Lower lobe of right lung (tissue), 2 donors: Measurements from ENCODE around the gene ASPN. TPM values are rescaled to one million over a fixed set of nuclear protein-coding genes. Genes with fewer than 3 reads are reported as not detected.

Source experiments
- ATAC-seq, 2 donors: fragments of 200-7000 bp; cut with Tn5 transposase; one replicate each; pipeline ENCODE4 v1.9.1; 2020 to 2022; ENCODE audit warnings: mild to moderate bottlenecking in 2 of 2, moderate library complexity in 2 of 2
- DNase-seq: peaks from one replicate; pipeline ENCODE4 v3.0.0-alpha.2; 2020
- H3K27ac ChIP-seq: fragments of 200-600 bp; one replicate; pipeline ENCODE4 v1.8.0; 2022
- H3K27me3 ChIP-seq: fragments of 200-600 bp; one replicate; pipeline ENCODE4 v1.8.0; 2022; ENCODE audit warnings: low read depth
- H3K36me3 ChIP-seq: fragments of 200-600 bp; one replicate; pipeline ENCODE4 v1.8.0; 2022; ENCODE audit warnings: mild to moderate bottlenecking
- H3K4me1 ChIP-seq: fragments of 200-600 bp; one replicate; pipeline ENCODE4 v1.8.0; 2022
- H3K4me3 ChIP-seq: fragments of 200-600 bp; one replicate; pipeline ENCODE4 v1.8.0; 2022; ENCODE audit warnings: mild to moderate bottlenecking
- H3K9me3 ChIP-seq: fragments of 200-600 bp; one replicate; pipeline ENCODE4 v1.8.0; 2022
- intact Hi-C: fragments of 100-400 bp; cut with DNase I; formaldehyde crosslinking; loops from one replicate; pipeline ENCODE4 v1.11.0; 2022
- total RNA-seq: library from RNA; stranded (reverse); fragmentation: NEBNext Ultra II Directional; extraction: Animal tissue kit (Norgen Biotek cat#: 25700); gene quantifications from one replicate; pipeline ENCODE4 v1.2.1, GENCODE V29; 2021
- TF ChIP-seq, protein P1 (sequence below): fragments of 200-600 bp; IDR thresholded peaks from one replicate; pipeline ENCODE4 v1.8.0; 2022; ENCODE audit warnings: antibody characterized with exemption, mild to moderate bottlenecking
- donor health status: DM: no; HTN: yes; CAD: no; lungs with severe emphysema.

ASPN gene
- total RNA-seq, 1 donor from 2014 or later: 2.3 TPM

GRCh38 chr9:92518199-92518598, 35.9 kb upstream of the ASPN start:
- no peak overlapping the region for H3K4me3 ChIP-seq
- no peak overlapping the region for H3K27ac ChIP-seq
- H3K9me3 ChIP-seq: no peaks in the 10 kb centered on the region
- TF ChIP-seq, protein P1, sequence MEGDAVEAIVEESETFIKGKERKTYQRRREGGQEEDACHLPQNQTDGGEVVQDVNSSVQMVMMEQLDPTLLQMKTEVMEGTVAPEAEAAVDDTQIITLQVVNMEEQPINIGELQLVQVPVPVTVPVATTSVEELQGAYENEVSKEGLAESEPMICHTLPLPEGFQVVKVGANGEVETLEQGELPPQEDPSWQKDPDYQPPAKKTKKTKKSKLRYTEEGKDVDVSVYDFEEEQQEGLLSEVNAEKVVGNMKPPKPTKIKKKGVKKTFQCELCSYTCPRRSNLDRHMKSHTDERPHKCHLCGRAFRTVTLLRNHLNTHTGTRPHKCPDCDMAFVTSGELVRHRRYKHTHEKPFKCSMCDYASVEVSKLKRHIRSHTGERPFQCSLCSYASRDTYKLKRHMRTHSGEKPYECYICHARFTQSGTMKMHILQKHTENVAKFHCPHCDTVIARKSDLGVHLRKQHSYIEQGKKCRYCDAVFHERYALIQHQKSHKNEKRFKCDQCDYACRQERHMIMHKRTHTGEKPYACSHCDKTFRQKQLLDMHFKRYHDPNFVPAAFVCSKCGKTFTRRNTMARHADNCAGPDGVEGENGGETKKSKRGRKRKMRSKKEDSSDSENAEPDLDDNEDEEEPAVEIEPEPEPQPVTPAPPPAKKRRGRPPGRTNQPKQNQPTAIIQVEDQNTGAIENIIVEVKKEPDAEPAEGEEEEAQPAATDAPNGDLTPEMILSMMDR: no peak
- H3K36me3 ChIP-seq: no peaks in the 10 kb centered on the region
- DNase-seq (no peak), ATAC-seq (no peak)
- no peaks in the 10 kb centered on the region for H3K27me3 ChIP-seq
- intact Hi-C loops: no loop called here
- no peaks in the 10 kb centered on the region for H3K4me1 ChIP-seq

- Histone ChIP-seq H3K36me3 (no peaks in the 10 kb centered on the region), H3K4me3 (no peak overlapping the region), H3K27me3 (no peaks in the 10 kb centered on the region), H3K27ac (no peak overlapping the region), H3K9me3 (no peaks in the 10 kb centered on the region), H3K4me1 (no peaks in the 10 kb centered on the region)
- TF ChIP-seq, protein P1: no peak
- no peak for DNase-seq
- intact Hi-C loops: no loop called here
- no peak for ATAC-seq
These were observed 34.7 kb upstream of the ASPN start for GRCh38 chr9:92517046-92517445.

GRCh38 chr9:92516521-92516920, 34.2 kb upstream of the ASPN start:
- TF ChIP-seq, protein P1: no peak
- H3K36me3 ChIP-seq: no peaks in the 10 kb centered on the region
- no peak overlapping the region for H3K27ac ChIP-seq
- ATAC-seq (no peak), DNase-seq (no peak)
- H3K27me3 ChIP-seq: no peaks in the 10 kb centered on the region
- no peaks in the 10 kb centered on the region for H3K9me3 ChIP-seq
- intact Hi-C loops: no loop called here
- H3K4me3 ChIP-seq: no peak overlapping the region
- H3K4me1 ChIP-seq: no peaks in the 10 kb centered on the region

DNA sequence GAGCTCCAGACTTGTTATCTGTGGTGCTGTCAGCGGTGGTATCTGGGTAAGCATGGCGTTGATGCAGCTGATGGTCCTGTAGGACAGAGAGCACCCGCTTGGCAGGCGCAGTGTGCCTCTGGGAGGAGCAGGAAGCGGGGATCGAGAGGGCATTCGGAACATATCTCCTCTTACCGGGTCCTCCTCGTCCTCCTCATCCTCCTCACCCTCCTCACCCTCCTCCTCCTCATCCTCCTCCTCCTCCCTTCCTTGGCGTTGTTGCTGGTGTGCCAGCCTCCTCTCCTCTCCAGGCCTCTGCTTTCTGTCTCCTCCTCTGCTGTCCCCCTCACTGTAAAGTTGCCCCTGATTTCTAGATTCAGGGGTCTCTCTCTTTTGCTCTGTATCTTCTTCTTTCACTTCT, 32.3 kb upstream of the ASPN start:
- H3K4me3 ChIP-seq: no peak overlapping the region
- H3K27me3 ChIP-seq: no peaks in the 10 kb centered on the region
- H3K27ac ChIP-seq: no peak overlapping the region
- no peaks in the 10 kb centered on the region for H3K36me3 ChIP-seq
- DNase-seq (no peak), ATAC-seq (no peak)
- intact Hi-C loops: no loop called here
- no peaks in the 10 kb centered on the region for H3K4me1 ChIP-seq
- no peaks in the 10 kb centered on the region for H3K9me3 ChIP-seq
- TF ChIP-seq, protein P1: no peak

DNA sequence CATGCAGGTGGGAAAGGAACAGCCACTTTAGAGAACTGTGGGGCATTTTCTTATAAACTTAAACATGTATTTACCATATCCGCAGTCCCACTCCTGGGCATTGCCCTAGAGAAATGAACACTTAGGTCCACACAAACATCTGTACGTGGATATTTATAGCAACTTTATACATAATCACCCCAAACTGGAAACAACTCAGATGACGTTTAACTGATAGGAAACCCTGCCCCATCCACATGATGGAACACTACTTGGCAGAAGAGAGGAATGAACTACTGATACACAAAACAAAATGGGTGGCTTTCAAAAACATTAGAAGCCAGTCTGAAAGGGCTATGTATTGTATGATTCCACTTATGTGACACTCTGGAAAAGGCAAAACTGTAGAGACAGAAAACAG, 31.0 kb upstream of the ASPN start:
- Histone ChIP-seq H3K4me3 (no peak overlapping the region), H3K27ac (no peak overlapping the region), H3K27me3 (no peaks in the 10 kb centered on the region), H3K4me1 (no peaks in the 10 kb centered on the region), H3K36me3 (no peaks in the 10 kb centered on the region), H3K9me3 (no peaks in the 10 kb centered on the region)
- TF ChIP-seq, protein P1: no peak
- intact Hi-C loops: no loop called here
- DNase-seq: no peak
- ATAC-seq: no peak

DNA sequence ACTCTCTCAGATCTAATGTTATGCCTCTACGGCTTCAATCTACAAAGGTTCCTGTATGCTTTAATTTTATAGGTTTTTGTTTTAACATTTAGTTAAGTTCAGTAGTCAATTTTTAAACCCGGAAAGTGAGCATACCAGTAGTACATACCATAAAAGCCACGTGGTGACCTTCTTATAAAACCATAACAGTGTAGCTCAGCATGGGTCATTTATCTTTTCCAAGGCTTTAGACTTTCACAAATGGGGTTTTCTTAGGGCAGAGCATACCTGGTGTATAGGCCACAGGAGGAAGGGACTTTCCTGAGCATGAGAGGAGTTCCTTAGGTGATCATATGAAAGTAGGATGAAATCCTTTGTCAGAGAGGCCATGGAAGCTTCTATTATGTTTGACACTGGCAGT, 30.3 kb upstream of the ASPN start:
- Histone ChIP-seq H3K36me3 (no peaks in the 10 kb centered on the region), H3K4me1 (no peaks in the 10 kb centered on the region), H3K27me3 (no peaks in the 10 kb centered on the region), H3K4me3 (no peak overlapping the region), H3K27ac (no peak overlapping the region), H3K9me3 (no peaks in the 10 kb centered on the region)
- ATAC-seq (no peak), DNase-seq (no peak)
- intact Hi-C loops: no loop called here
- TF ChIP-seq, protein P1: no peak
